Body of pancreas (tissue), 4 donors: ENCODE results near the gene ZNF628.

Experiments used
- CTCF ChIP-seq, 7 experiments: fragments of 450-650 bp in 4 of 7; fragments of 200-600 bp in 3 of 7; sonication (generic) in 3 of 7; IDR thresholded peaks; one replicate each; pipeline ENCODE4 v1.5.1; 2016 to 2019; ENCODE audit warnings: antibody characterized with exemption in 7 of 7
- POLR2A ChIP-seq, 3 donors: fragments of 450-650 bp; IDR thresholded peaks; one replicate each; pipeline ENCODE4 v1.6.1; 2016; ENCODE audit warnings: antibody characterized with exemption in 3 of 3, mild to moderate bottlenecking in 2 of 3

GRCh38 chr19:55504981-55505380, 28.6 kb downstream of the ZNF628 start:
- TF ChIP-seq CTCF (IDR thresholded peaks at IDR 0.05) (no peak), POLR2A (IDR thresholded peaks at IDR 0.05) (no peak)
